H7 (cell line): Measurements from ENCODE around the gene SLC36A4. TPM values are rescaled to one million over a fixed set of nuclear protein-coding genes. Genes with fewer than 3 reads are reported as not detected.
"Not testable (repeated sequence)": the region's sequence is repeated elsewhere in the genome, so short reads cannot be mapped to it uniquely, and the experiment has no call there.

ENCODE experiments used
- DNase-seq: peaks from one replicate; pipeline ENCODE4 v3.0.0; 2012
- H3K27me3 ChIP-seq: 2 replicates; pipeline ENCODE4 v1.6.0; 2011; ENCODE audit warnings: mild to moderate bottlenecking, low read length; ENCODE audit not compliant: control insufficient read depth, insufficient read depth
- H3K36me3 ChIP-seq: replicated peaks from 2 replicates; pipeline ENCODE4 v1.5.1; 2011; ENCODE audit warnings: low read length; ENCODE audit not compliant: control insufficient read depth, insufficient read depth
- H3K4me3 ChIP-seq: 2 replicates; pipeline ENCODE4 v1.5.1; 2011; ENCODE audit warnings: low read depth, mild to moderate bottlenecking, control low read depth, low read length, moderate library complexity; ENCODE audit not compliant: insufficient read depth
- total RNA-seq: library from RNA; depleted of rRNA; stranded (reverse); fragments of >200 nt; shearing (Covaris generic); gene quantifications from 2 replicates; pipeline ENCODE4 v1.2.3, GENCODE V29; 2014

The SLC36A4 gene
- total RNA-seq, 1 experiment from 2014 or later: 7.9 TPM

- DNase-seq: no peak
- Histone ChIP-seq H3K36me3 (no peaks in the 10 kb centered on the region), H3K4me3 (no peak overlapping the region), H3K27me3 (no peaks in the 10 kb centered on the region)
These were observed 14.3 kb upstream of the SLC36A4 start for GRCh38 chr11:93212094-93212493.

- Histone ChIP-seq H3K27me3 (no peaks in the 10 kb centered on the region), H3K36me3 (no peaks in the 10 kb centered on the region), H3K4me3 (no peak overlapping the region)
- DNase-seq: no peak
These were observed 11.7 kb upstream of the SLC36A4 start for GRCh38 chr11:93209466-93209865.

- H3K4me3 ChIP-seq: no peak overlapping the region
- H3K27me3 ChIP-seq: no peaks in the 10 kb centered on the region
- DNase-seq: no peak
- H3K36me3 ChIP-seq: no peaks in the 10 kb centered on the region
These were observed 11.0 kb upstream of the SLC36A4 start for GRCh38 chr11:93208663-93209270.

GRCh38 chr11:93199616-93200015 lies 1.8 kb upstream of the SLC36A4 start:
- H3K4me3 ChIP-seq: no peak overlapping the region
- no peaks in the 10 kb centered on the region for H3K27me3 ChIP-seq
- DNase-seq: no peak
- no peaks in the 10 kb centered on the region for H3K36me3 ChIP-seq

- DNase-seq: no peak
- Histone ChIP-seq H3K36me3 (no peaks in the 10 kb centered on the region), H3K27me3 (no peaks in the 10 kb centered on the region), H3K4me3 (peak overlapping the region; percentile 93)
These were observed 539 bp upstream of the SLC36A4 start for GRCh38 chr11:93198215-93198845.

DNA sequence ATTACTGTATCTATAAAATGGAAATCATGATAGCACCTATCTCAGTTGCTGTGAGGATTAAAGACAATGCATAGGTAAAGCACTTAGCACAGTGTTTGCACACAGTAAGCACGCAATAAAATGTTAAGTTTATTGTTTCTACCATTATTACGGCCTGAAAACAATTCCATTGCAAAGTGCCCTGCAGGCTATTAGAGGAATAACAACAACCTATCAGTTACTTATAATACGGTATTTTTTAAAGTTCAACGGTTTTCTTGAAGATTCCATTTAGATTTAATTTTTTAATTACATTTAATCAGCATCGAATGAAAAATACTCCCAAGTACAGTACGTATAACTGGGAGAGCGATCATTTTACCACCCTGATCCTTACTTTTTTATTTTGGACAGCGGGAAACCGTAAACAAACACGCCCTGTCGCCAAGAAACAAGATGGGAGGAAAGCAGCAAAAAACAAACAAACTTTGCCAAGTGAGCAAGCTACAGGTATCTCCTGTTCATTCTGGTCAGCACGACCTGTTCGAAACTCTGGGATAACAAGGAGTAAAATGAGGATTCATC lies 893 bp downstream of the SLC36A4 start:
- Histone ChIP-seq H3K36me3 (no peaks in the 10 kb centered on the region), H3K27me3 (no peaks in the 10 kb centered on the region), H3K4me3 (peak overlapping the region; percentile 93)
- no peak for DNase-seq

- H3K4me3 ChIP-seq: no peak overlapping the region
- no peak for DNase-seq
- H3K27me3 ChIP-seq: no peaks in the 10 kb centered on the region
- H3K36me3 ChIP-seq: no peaks in the 10 kb centered on the region
These were observed 3.0 kb downstream of the SLC36A4 start for GRCh38 chr11:93194673-93195291.

DNA sequence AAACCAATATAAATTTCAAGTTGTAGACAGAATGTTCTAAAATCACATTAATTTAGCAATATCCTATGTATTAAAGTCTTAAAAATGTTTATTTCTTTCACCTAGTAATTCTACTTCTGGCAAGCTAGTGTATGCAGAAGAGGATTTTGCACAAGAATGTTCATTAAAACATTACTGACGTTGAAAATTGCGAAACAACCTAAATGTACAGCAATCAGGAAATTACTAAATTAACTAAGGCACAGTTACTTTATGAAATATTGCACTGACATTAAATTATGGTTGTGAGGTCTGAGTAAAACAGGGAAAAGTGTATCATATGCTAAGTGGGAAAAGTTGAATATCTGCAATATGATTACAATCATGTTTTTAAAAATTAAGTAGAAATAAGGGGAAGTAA lies 4.1 kb downstream of the SLC36A4 start:
- no peaks in the 10 kb centered on the region for H3K36me3 ChIP-seq
- no peaks in the 10 kb centered on the region for H3K27me3 ChIP-seq
- no peak overlapping the region for H3K4me3 ChIP-seq
- DNase-seq: no peak

DNA sequence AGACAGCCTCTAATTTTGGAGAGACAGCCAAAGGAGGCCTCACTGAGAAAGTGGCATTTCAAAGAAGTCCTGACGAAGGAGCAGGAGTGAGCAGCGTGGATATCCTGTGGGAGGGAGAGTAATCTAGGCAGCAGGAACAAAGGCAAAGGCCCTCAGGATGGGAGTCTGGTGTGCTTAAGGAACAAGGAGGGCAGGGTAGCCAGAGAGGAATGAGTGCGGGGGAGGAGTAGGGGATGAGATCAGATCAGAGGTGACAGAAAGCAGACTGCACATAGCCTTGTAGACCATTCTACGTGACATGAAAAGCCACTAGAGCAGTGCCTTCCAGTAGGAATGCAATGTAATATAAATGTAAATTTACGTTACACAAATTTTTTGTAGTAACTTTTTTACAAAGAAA lies 5.6 kb downstream of the SLC36A4 start:
- peak; percentile 47 for DNase-seq
- no peak overlapping the region for H3K4me3 ChIP-seq
- no peaks in the 10 kb centered on the region for H3K36me3 ChIP-seq
- H3K27me3 ChIP-seq: no peaks in the 10 kb centered on the region

- DNase-seq: no peak
- no peak overlapping the region for H3K4me3 ChIP-seq
- H3K27me3 ChIP-seq: no peaks in the 10 kb centered on the region
- H3K36me3 ChIP-seq: no peaks in the 10 kb centered on the region
These were observed 8.3 kb downstream of the SLC36A4 start for GRCh38 chr11:93189462-93189861.

DNA sequence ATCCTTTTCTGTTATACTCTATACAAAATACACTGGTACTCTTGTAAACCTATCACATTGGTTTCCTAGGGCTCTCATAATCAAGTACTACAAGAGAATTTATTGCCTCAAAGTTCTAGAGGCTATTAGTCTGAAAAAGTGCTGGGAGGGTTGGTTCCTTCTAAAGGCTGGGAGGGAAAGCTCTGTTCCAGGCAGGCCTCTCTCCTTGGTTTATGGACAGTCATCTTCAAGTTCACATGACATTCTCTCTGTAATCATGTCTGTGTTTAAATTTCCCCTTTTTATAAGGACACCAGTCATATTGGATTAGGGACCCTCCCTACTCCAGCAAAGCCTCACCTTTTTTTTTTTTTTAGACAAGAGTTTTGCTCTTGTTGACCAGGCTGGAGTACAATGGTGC lies 9.1 kb downstream of the SLC36A4 start:
- Histone ChIP-seq H3K36me3 (no peaks in the 10 kb centered on the region), H3K4me3 (no peak overlapping the region), H3K27me3 (no peaks in the 10 kb centered on the region)
- no peak for DNase-seq

DNA sequence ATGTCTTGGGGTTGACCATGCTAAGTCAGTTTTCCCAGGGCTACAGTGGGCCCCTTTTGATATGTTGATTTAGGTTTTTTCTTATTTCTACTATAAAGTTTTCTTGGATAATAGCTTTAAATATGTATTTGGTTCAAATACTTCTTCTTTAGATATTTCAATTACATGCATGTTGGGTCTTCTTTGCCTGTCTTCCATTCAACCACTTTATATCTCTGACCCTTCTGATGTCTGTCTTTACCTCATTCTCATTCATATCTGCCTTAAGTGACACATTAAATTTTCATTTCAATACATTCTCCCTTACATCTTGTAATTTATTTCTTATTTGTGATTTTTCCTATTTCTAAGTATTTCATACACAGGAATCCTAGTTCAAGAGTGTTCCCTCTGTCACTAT lies 10.5 kb downstream of the SLC36A4 start:
- H3K36me3 ChIP-seq: no peaks in the 10 kb centered on the region
- H3K27me3 ChIP-seq: no peaks in the 10 kb centered on the region
- DNase-seq: no peak
- no peak overlapping the region for H3K4me3 ChIP-seq

DNA sequence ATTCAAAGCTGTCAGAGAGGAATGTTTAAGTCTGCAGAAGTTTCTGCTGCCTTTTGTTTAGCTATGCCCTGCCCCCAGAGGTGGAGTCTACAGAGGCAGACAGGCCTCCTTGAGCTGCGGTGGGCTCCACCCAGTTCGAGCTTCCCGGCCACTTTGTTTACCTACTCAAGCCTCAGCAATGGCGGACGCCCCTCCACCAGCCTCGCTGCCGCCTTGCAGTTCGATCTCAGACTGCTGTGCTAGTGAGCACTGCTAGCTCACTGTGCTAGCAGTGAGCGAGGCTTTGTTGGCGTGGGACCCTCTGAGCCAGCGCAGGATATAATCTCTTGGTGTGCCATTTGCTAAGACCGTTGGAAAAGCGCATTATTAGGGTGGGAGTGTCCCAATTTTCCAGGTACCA lies 19.9 kb downstream of the SLC36A4 start:
- H3K4me3 ChIP-seq, H3K27me3 ChIP-seq, DNase-seq, H3K36me3 ChIP-seq: not testable (repeated sequence)

DNA sequence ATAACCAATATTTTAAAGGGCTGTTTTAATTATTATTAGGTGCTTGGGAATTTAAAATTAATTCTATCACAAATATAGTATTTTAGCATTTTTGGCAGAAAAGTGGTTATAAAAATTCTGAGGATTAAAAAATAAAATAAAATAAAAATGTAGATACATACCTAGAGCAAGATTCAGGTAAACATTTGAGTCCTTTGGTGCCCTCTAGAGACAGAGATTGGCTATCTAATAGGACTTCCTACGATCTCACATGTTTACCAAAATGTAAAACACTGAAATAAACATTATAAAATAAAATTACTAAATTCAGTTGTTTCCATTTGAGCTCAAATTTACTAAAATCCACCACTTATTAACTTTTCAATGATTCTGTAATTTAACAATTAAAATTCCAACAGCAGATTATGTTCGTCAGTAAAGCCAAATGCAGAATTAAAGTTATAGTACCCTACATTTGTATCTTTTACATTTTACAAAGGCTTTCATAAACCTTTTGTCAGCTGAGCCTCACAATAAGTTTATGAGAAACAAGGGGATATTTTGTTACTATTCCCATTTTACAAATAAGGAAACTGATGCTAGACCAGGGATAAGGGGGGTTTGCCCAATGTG lies 27.7 kb downstream of the SLC36A4 start:
- Histone ChIP-seq H3K27me3 (no peaks in the 10 kb centered on the region), H3K4me3 (no peak overlapping the region), H3K36me3 (peaks cover 5% of the 10 kb centered on the region; the same call in 1 of the 2 replicates)
- DNase-seq: peak; percentile 9

DNA sequence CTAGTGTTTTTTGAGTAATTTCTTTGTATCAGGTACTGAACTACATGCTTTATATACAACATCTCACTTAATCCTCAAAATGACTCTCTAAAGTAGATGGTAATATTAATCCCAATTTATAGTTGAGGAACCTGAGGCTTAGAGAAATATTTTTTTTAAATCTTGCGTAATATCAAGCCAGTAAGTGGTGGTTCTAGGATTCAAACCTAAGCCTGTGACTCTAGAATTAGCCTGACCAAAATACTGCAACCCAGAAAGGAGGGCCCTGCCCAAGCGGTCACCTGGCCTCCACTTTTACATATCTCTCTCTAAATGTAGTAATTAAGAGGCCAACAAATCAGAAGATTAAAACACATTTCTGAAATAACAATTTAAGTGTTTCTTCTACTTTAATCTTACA lies 28.6 kb downstream of the SLC36A4 start:
- Histone ChIP-seq H3K27me3 (no peaks in the 10 kb centered on the region), H3K36me3 (peaks cover 5% of the 10 kb centered on the region; the same call in 1 of the 2 replicates)

More for the DNA sequence above, 28.6 kb downstream of the SLC36A4 start:
- no peak overlapping the region for H3K4me3 ChIP-seq
- no peak for DNase-seq
